Measurements from ENCODE around the gene ARSI.

ARSI gene

GRCh38 chr5:150293091-150293941, 9.4 kb downstream of the ARSI start:
- DNase-seq (ENCODE audit: low spot score) = no peak

GRCh38 chr5:150291388-150292385, 11.0 kb downstream of the ARSI start:
- no peak for DNase-seq (ENCODE audit: low spot score)

- no peak for DNase-seq (ENCODE audit: low spot score)
Measured at GRCh38 chr5:150289551-150290390, 12.9 kb downstream of the ARSI start, which contains the start of gene CAMK2A. CAMK2A (minus strand) TSS chr5:150289773; CDS start chr5:150289625, 148 bp downstream.

- DNase-seq (ENCODE audit: low spot score) = no peak
Measured at GRCh38 chr5:150288791-150289190, 13.9 kb downstream of the ARSI start.

- no peak for DNase-seq (ENCODE audit: low spot score)
Measured at GRCh38 chr5:150288361-150288760, 14.3 kb downstream of the ARSI start.

- no peak for DNase-seq (ENCODE audit: low spot score)
Measured at GRCh38 chr5:150286820-150287219, 15.9 kb downstream of the ARSI start.

- DNase-seq (ENCODE audit: low spot score) = no peak
Measured at GRCh38 chr5:150285114-150285513, 17.6 kb downstream of the ARSI start.

- DNase-seq (ENCODE audit: low spot score) = no peak
Measured at GRCh38 chr5:150284311-150284710, 18.4 kb downstream of the ARSI start.

- no peak for DNase-seq (ENCODE audit: low spot score)
Measured at GRCh38 chr5:150283904-150284303, 18.8 kb downstream of the ARSI start.

GRCh38 chr5:150281987-150282386, 20.7 kb downstream of the ARSI start:
- no peak for DNase-seq (ENCODE audit: low spot score)

- DNase-seq (ENCODE audit: low spot score) = no peak
Measured at GRCh38 chr5:150279330-150280020, 23.2 kb downstream of the ARSI start.

GRCh38 chr5:150278916-150279315, 23.8 kb downstream of the ARSI start:
- peak; percentile 96 for DNase-seq (ENCODE audit: low spot score)

GRCh38 chr5:150278046-150278730, 24.5 kb downstream of the ARSI start:
- DNase-seq (ENCODE audit: low spot score) = no peak

- DNase-seq (ENCODE audit: low spot score) = no peak
Measured at GRCh38 chr5:150277043-150277442, 25.7 kb downstream of the ARSI start.

- DNase-seq (ENCODE audit: low spot score) = no peak
Measured at GRCh38 chr5:150274811-150275210, 27.9 kb downstream of the ARSI start.

- peak; percentile 55 for DNase-seq (ENCODE audit: low spot score)
Measured at GRCh38 chr5:150272531-150272930, 30.2 kb downstream of the ARSI start.

- DNase-seq (ENCODE audit: low spot score) = no peak
Measured at GRCh38 chr5:150271923-150272322, 30.8 kb downstream of the ARSI start.

- DNase-seq (ENCODE audit: low spot score) = no peak
Measured at GRCh38 chr5:150271296-150271692, 31.4 kb downstream of the ARSI start.

- no peak for DNase-seq (ENCODE audit: low spot score)
Measured at GRCh38 chr5:150270541-150271295, 32.0 kb downstream of the ARSI start.

GRCh38 chr5:150266871-150267291, 35.8 kb downstream of the ARSI start:
- no peak for DNase-seq (ENCODE audit: low spot score)

Data from hepatic stellate cell (primary cell).